Measurements from ENCODE around the gene GFER. TPM values are rescaled to one million over a fixed set of nuclear protein-coding genes. Genes with fewer than 3 reads are reported as not detected.

GFER gene
- total RNA-seq, 1 donor, result 9.5 TPM

GRCh38 chr16:1982991-1983543, 926 bp upstream of the GFER start:
- DNase-seq (ENCODE audit: low read depth), result no peak
- peak overlapping the region; percentile 65 for H3K4me3 ChIP-seq (ENCODE audit: low read depth, low read length)
- peak; percentile 40 for TF ChIP-seq CTCF (IDR thresholded peaks at IDR 0.05; ENCODE audit: insufficient read depth, low read depth, low read length)

- no peak for DNase-seq (ENCODE audit: low read depth)
- TF ChIP-seq CTCF (IDR thresholded peaks at IDR 0.05; ENCODE audit: insufficient read depth, low read depth, low read length), result no peak
- H3K4me3 ChIP-seq (ENCODE audit: low read depth, low read length), result peak overlapping the region; percentile 75
Observed at GRCh38 chr16:1984347-1985225, 593 bp downstream of the GFER start.

GRCh38 chr16:1985466-1986150, 1.6 kb downstream of the GFER start:
- no peak for TF ChIP-seq CTCF (IDR thresholded peaks at IDR 0.05; ENCODE audit: insufficient read depth, low read depth, low read length)
- no peak for DNase-seq (ENCODE audit: low read depth)
- no peak overlapping the region for H3K4me3 ChIP-seq (ENCODE audit: low read depth, low read length)

- DNase-seq (ENCODE audit: low read depth), result no peak
- H3K4me3 ChIP-seq (ENCODE audit: low read depth, low read length), result no peak overlapping the region
- TF ChIP-seq CTCF (IDR thresholded peaks at IDR 0.05; ENCODE audit: insufficient read depth, low read depth, low read length), result no peak
Observed at GRCh38 chr16:1987198-1987597, 3.2 kb downstream of the GFER start.

GRCh38 chr16:1989209-1990100, 5.5 kb downstream of the GFER start, which contains the start of gene SYNGR3:
Gene SYNGR3, plus strand, starts transcription at chr16:1989970. Its CDS starts 133 bp downstream, at chr16:1990103.
- TF ChIP-seq CTCF (IDR thresholded peaks at IDR 0.05; ENCODE audit: insufficient read depth, low read depth, low read length), result no peak
- H3K4me3 ChIP-seq (ENCODE audit: low read depth, low read length), result peak within 1 kb of the TSS; percentile 46
- no peak for DNase-seq (ENCODE audit: low read depth)

GRCh38 chr16:1990101-1990350, 6.0 kb downstream of the GFER start:
- TF ChIP-seq CTCF (IDR thresholded peaks at IDR 0.05; ENCODE audit: insufficient read depth, low read depth, low read length), result no peak
- H3K4me3 ChIP-seq (ENCODE audit: low read depth, low read length), result peak overlapping the region; percentile 46
- DNase-seq (ENCODE audit: low read depth), result no peak
